Activated CD8-positive, alpha-beta memory T cell treated with anti-CD3 and anti-CD28 coated beads, Interleukin-2, amount 50 U/mL, for 1 hour (primary cell): ENCODE data around the gene NDEL1.

Experiments used
- DNase-seq: peaks from one replicate; pipeline ENCODE4 v3.0.0-alpha.2; 2020; ENCODE audit errors: extremely low read depth

NDEL1 gene

DNA sequence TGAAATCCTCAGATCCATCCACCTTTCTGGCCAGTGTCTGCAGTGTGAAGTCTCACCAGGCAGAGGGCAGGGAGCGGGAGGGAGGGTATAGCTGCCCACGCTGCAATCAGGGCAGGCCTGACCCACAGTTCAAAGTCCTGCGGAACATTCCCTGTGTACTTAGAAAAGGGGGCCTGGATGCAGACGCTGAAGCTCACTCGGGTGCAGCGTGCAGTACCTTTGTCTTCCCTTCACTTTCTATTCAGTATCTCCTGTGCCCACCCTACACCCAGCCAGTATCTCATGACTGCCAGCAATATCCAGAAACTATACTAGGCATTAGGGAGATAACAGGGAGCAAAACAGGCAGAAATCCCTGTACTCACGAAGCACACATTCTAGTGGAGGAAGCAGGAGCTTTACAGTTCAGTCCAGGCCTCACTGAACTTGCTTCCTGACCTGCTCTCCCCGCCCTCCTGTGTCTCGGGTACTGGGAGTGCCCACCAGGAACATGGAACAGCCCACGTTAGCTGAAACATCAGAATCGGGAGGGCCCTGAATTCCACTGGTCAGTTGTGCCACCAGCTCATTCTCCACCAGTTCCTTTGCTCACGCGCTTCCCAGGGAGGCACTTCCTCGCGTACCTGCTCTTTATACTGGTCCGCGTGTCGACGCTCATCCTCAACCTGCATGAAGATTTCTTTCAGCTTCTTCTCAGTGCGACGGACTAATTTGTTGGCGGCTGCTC is 42.2 kb downstream of the NDEL1 start:
- DNase-seq = no peak

DNA sequence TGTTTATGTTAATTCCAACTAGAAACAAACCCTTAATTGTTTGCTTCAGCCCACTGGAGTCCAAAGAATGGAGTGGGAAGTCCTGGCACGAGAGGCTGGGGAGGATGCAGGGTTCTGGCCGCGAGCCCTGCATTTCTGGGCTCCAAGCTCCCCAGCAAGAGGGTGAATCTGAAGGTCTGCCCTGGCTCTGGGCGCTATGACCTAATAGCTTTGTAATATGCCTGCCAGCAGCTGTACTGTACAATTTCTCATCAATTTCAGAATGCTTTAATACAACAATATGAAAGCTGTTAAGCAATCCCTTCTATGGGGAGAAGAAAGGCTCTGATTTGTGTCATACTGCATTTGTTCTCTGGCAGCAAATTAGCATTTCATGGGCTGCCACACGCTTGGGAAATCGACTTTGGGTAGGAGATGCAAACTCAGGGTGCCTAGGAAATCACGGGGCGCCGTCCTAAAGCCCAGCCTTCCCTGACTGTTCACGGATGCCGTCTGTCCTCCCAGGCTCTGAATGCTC is 43.8 kb downstream of the NDEL1 start:
- no peak for DNase-seq

DNA sequence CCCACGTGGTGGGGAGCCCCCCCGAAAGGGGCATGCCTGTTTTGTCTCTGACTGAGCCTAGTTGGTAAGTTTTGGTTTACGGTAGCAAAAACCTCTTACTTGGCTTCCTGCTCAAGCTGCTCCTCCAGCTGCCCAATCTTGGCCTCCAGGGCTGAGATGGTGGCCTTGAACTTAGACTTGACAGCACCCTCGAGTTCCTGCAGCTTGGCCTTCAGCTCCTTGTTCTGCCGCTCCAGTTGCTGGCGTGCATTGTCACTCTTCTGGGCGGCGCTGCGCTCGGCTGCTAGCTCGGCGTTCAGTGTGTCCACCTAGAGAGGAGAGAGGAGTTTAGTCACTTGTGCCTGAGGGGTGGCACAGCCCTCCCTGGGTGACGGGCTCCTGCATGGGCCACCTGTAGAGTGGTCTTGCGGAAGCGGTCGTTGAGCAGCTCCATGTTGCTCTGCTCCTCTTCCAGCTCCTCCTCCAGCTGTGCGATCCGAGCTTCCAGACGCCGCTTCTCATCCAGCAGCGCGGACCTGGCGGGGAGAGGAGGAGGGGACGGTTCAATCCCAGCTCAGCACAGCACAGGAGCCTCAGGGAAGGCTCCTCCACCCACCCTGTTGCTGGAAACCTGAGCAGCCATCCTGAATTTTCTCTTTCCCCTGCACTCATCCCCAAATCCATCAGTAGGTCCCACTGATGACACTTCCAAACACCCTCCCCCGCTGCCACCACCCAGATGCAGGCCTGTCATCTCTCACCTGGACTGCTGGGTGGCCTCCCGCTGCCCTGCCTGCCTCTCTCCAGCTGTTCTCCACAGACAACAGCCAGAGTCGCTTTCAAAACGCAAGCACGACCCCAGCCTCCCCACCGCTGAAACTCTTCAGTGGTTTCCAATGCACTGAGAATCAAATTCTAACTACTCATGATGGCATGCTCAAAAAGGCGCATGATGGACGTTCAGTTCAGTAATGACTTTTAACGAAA is 44.6 kb downstream of the NDEL1 start:
- DNase-seq = no peak

DNA sequence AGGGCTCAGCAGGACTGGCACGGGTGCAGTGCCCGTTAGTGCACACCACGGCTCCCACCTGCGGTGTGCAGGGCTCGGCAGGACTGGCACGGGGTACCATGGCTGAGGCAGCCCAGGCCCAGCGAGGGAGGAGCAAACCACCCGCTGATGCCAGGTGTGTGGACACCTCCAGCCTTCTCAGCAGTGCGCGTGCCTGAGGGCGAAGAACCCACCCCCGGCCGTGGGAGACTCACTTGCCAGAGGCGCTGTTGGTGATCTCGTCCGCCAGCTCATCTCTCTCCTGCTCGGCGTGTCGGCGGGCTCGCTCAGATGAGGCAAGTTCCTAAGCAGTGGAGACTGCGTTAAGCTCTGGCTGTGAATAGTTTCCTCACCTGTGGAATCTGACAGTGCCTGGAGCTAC is 45.4 kb downstream of the NDEL1 start:
- DNase-seq = no peak

DNA sequence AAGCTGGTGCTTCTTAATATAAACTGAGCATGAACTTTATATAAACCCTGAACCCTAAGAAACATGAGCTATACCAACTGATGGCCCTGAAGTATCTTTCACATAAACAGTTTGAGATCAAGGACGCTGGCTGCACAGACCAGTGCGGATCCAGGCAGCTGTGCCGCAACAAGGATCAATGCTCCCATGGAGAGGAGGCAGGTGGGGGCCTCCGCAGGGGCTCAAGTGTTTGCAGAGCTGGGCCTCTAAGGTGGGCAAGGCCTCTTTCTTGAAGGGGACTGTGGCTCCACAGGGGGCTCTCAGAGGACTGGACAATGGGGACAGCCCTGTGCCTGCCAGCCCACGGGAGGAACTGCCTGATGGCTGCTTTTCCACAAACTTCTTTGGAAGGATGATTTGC is 46.0 kb downstream of the NDEL1 start:
- no peak for DNase-seq

DNA sequence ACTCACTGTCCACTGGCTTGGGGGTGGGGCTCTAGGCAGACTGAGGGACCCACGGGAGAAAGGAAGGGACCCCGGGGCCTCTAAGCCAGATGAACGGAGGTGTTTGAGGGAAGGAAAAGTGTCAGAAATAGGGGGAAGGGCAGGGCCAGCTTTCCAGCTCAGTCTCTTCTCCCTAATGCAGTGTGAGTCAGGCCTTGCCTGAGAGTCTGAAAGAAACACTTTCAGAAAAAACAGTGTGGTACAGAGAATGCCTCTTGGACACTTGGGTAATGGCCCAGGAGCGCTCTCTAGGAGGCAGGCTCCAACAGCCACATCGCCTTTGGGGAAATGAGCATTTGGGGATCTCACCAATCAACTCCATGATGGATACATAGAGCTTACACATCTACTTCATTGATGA is 46.9 kb downstream of the NDEL1 start:
- no peak for DNase-seq

DNA sequence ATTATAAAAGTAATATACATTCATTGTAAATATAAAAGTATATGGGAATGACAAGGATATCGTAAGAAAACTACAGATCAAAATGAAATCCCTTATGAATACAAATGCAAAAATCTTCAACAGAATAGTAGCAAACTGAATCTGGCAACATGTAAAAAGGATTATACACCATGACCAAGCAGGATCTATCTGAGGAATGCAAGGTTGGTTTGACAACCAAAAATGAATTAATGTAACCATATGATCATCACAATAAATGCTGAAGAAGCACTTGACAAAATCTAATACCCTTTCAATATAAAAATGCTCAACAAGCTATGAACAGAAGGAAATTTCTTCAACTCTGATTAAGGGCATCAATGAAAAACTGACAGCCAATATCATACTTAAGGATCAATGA is 48.8 kb downstream of the NDEL1 start:
- DNase-seq = no peak

DNA sequence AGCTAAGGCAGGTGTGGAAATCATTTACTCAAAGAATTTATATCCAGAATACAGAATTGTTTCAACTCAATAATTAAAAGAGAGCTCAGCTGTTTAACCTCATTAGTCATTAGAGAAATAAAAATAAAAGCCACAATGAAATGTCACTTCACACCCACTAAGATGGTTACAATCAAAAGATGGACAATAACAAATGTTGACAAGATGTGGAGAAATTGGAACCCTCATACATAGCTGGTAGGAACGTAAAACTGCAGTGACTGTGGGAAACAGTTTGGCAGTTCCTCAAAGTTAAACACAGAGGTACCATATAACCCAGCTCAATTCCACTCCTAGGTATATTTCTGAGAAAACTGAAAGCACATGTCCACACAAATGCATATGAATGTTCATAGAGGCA is 49.8 kb downstream of the NDEL1 start:
- no peak for DNase-seq

DNA sequence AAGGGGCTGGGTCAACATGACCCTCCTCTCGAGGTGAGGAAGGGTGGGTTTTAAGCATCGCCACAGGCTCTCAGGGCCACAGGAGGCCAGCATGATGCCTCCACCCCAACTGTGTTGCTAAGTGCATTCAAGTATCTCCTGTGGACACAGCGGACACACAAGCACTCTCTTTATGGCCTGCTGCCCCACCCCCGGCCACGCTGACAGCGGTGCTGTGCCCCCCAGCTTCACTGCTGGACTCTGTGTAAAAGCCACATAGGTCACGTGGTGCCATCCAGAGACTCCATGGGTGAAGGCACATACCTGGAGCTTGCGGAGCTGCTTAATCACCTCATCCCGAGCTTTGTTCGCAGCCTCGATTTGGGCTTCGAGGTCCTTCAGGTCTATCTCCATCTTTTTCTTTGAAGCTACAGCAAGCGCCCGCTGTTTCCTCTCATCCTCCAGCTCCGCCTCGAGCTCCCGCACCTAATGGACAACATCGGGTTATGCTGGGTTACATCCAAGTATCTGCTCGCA is 51.5 kb downstream of the NDEL1 start:
- DNase-seq = no peak

DNA sequence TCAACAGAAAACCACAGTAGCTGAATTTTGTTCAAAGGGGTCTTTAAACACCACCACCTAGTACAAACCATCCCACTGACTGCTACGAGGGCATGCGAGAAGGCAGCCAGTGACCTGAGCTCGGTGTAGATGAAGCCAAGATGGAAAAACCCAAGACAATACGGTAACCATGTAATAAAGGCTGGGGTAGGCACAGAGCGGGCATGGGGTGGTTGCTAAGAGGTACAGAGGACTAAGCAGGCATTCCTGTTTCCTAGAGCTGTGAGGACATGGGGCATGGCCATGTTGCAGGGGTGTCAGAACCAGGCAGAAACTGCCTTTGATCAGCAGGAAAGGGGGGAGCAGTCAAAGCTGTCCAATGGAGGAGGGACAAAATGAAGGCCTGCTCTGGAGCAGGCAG is 52.1 kb downstream of the NDEL1 start:
- no peak for DNase-seq

DNA sequence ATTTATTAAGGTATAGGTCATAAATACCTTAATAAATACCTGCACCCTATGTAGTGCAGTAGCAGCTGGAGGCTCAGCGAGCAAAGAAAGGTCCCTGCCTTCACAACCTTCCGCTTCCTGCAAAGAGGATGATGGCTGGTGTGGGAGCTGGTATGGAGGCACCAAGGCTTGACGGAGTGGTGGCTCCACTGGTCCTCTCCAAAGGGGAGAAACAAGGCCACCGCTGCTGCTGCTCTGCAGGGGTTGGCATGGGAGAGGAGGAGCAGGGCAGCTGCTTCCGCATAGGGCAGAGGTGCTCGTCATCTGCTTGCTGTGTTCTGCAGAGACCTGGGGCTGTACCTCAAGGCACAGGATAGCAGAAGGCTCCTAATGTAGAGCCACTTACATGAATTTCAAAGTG is 52.8 kb downstream of the NDEL1 start:
- DNase-seq = no peak

DNA sequence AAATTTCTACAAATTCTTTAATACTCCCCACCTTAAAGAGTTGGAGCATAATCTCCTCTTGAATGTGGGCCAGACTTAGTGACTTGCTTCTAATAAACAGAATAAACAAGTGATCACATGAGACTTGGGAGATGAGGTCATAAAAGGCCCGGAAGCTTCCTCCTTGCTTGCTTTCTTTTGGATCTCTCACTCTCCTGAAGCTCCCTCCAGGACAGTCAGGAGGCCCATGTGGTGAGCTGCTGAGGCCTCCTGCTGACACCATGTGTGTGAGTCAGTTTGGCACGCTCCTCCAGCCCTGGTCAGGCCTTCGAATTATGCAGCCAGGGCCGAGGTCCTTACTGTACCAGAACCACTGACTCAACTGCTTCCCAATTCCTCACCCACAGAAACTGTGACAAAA is 53.2 kb downstream of the NDEL1 start:
- DNase-seq = no peak

DNA sequence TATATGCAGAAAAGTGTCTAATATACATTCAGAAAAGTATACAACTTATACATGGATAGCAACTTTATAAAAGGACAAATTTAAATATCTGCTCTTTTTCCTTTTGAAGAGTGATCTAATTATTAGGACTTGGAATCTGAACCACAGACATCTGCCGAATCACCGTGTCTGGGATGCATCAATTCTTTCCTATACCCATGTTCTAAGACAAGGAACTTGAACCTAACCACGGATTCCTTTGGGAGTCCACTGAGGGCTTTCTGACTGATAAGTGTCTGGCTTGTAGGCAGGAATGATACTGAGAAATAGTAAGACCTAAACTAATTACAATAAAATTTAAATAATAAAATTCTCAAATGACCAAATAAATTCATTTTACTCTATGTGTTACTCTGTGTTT is 54.2 kb downstream of the NDEL1 start:
- no peak for DNase-seq

DNA sequence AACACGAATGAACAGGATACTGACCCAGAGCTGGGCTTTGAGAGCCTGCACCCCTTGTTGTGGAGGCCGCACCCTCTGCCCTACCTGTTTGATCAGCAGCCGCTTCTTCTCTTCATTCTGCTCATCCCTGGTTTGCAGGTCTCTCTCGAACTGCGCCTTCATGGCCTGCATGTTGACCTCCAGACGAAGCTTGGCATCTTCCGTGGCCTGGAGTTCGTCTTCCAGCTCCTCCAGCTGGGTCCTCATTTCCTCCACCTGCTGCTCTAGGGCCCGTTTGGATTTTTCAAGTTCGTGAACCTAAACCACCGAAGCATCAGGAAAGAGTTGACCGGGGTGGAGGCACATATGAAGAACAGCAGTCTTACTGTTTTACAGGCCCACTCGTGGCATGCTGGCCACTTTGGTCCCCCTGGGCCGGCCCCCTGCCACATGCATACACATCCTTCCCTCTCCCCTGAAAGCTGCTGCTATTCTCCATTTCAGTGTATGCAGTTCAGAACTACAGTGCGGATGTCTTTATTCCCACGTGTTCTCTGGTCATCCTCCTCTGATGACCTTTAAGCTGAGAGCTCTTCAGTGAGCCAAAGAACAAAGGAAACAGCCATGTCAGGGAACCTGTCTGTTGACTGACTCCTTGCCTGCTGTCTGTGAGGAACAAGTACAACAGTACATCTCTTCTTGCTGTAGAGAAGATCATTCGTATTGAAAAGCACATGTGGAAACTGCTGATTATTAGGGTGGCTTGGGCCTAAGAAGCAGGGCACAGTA is 54.8 kb downstream of the NDEL1 start:
- DNase-seq = no peak

DNA sequence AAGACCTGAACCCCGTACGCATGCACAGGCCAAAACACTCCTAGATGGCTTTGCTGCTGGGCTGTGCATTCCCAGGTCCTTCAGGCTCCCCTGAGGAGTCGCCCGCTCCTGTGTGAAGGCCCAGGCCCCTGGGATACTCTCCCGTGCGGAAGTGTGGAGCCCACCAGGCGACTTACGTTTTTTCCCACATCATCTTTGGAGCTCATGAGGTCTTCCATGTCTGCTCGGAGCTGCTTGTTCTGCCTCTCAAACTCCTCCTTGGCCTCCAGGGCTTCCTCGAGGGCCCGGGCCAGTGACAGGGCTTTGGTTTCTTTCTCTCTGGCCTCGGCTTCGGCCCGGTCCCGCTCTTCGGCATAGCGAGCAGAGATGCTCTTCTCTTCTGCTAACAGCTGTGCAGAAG is 56.4 kb downstream of the NDEL1 start:
- DNase-seq = no peak

DNA sequence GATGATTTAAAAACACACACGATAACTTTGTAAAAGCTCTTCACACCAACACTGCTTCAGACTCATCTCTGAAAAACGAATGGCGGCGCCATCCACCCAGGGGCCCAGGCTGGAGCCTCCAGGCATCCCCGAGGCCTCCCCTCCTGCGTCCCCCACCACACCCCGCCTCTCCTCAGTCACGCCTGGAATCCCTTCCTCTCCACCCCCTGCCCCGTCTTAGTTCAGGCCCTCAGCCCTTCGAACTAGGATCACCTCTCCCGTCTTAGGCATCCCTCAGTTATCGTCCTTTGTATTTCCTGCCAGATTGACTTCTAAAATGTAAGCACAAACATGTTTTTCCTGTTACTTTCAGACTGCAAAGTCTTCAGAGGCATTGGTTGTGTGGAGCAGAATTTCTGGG is 58.3 kb downstream of the NDEL1 start:
- no peak for DNase-seq

DNA sequence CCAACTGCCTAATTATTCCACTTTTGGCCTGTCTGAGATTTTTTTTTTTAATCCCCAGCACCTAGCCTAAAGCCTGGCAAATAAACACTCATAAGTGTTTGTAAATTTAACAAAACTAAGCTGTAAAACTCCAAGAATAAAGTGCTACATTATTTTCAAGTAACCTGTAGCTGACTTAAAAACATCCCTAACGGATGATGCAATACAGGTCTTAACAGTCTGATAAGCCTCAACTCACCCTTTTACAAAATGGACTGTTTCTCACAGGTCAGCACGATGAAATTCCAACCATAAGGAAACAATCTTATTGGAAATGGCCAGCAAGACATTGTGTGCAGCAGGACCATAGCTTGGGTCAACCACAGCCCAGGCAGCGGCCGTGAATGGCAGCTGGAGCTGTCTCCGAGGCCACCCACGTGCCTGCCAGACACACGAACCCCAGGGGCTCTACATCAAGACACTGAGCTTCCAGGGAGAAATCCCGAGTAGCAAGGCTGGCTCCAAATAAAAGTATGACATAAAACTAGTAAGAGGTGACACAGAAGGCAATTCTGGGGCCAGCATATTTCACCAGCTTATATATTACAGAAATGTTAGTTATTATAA is 58.9 kb downstream of the NDEL1 start:
- DNase-seq = no peak

DNA sequence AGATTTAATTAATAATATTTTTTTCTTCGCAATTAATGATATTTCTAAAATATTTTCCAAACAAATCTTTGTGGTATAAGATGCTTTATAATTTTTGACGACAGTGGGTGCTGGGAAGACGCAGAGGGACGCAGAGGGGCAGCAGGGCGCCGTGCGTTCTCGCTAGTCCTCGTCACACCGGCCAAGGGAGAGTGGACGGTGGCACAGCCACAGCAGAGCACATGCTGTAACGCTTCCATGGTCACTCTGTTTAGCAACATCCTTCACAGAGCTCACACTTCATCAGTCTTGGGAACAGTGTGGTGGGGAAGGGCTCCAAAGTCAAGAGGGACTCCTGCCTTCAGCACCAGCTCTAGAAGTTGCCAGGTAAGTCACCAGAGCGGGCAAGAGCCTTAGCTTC is 60.4 kb downstream of the NDEL1 start:
- no peak for DNase-seq

DNA sequence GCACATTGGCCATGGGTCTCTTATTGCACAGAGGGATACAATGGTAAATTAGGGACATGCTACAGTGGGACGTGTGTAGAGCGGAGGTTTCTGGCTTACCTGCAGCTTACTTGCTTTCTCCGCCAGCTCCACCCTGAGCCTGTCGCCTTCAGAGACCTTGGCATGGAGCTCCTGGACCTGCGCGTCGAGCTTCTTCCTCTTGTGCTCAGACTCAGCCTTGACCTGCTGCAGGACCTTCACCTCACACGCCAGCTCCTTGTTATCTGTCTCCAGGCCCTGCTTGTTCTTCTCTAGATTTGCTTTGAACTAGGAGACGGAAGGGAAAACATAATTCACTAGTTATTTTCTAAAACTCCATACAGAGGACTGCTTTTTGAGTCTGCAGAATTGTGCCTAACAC is 63.5 kb downstream of the NDEL1 start:
- DNase-seq = no peak

DNA sequence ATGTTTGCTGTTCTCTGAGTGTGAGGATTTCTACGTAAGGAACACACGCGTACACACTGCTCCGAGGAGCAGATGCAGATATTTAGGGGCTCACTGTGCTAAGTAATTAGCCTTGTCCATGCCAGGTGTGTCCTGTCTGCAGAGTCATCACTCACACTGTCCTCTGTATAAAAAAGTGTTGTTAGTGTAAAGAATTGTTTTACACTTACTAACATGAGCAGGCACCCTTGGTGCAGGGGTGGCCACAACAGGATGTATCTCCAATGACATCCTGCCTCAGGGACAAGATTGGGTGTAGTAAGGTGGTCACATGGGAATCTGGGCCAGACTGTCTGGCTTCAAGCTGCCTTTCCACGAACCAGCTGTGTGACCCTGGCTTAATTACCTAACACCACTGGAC is 63.9 kb downstream of the NDEL1 start:
- no peak for DNase-seq

DNA sequence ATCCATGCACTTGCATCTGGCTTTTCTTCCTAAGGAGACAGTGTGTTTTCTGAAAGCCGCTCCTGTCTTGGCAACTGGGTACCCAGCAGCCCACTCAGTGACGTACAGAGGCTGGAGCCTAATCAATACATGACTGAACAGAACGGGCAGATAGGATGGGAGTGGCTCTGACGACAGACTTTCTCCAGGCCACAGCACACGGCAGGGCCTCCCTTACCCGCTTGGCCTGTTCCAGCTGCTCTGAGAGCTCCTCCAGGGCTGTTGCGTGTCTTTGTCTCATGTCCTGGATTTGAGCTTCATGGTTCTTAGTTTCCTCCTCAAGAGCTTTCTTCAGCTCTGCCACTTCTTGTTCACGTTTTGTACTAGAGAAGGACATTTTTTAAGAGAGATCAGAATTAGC is 64.9 kb downstream of the NDEL1 start:
- no peak for DNase-seq

DNA sequence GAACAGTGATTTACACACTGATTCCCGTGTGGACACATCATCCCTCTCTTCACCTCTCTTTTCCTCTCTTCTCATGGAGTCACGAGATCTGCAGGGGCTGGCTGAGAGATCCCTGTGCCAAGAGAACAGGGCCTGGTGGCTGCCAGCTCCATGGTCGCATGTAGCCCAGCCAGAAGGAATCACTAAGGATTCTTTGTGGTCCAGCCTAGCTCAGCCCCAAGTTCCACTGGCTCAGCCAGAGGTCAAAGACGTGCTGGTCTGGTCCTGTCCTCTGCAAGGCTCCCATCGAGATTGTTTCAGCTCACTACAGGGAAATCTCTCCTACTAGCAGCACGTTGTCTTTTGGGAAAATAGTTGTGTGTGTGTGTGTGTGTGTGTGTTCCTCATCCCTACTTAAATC is 66.4 kb downstream of the NDEL1 start:
- DNase-seq = no peak
